Stimulated activated CD4-positive, alpha-beta T cell treated with anti-CD3 and anti-CD28 coated beads, Interleukin-15, amount 100 ng/mL, for 1 hour (primary cell): ENCODE data around the gene ADCY7.

Experiments
- DNase-seq, 2 donors: peaks; one replicate each; pipeline ENCODE4 v3.0.0-alpha.2; 2020; ENCODE audit warnings: low read depth in 1 of 2, low spot score in 1 of 2

The ADCY7 gene

DNA sequence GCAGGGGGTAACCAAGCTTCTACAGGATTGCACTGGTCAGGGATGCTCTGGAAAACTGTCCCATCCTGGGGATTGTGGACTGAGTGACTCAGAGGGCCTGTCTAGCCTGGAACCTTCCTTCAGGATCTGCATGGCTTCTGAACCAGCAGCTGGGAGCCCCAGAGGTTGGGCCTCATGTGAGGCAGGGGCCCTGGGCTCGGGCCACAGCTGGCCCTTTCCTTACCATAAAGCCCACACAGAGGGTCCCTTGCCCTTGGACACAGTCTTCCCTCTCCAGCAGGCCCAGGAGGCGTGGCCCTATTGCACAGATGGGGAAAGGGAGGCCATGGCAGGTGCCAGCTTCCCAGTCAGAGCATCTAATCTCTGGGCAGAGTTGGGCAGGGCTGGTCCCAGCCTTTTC, 30.5 kb downstream of the ADCY7 start:
- no peak for DNase-seq

DNA sequence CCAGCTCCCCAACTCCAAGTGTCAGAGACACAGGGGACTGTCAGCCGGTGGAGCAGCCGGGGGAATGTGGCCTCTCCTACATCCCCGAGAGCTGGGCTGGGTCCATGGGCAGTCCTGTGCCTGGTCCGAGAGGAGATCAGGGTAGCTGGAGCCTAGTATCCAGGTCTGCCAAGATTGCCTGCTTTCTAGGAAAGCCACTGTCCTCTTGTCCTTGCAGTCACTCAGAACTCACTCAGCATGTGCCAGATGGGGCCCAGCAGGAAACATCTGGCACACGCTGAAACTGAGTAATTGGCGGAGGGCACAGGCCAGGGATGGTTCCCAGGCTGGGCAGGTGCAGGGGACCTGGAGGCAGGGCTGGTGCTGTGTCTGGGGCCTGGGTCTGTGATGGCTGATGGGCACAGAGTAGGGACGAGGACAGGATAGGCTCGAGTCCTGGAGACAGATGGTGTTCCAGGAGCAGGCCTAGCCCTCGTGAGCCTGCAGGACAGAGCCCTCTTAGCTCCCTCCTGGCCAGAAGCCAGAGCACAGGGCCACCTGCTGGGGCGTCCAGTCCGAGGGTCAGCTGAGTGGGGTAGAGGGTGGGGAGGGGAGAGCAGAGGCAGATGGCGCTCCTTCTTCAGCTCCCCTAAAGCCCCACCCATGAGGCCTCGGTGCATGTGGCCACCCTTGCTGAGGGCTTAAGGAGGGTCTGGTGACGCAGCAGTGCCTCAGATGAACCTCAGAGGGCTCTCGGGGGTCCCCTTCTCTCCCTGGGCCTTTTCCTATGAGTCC, 31.1 kb downstream of the ADCY7 start:
- DNase-seq, result no peak

DNA sequence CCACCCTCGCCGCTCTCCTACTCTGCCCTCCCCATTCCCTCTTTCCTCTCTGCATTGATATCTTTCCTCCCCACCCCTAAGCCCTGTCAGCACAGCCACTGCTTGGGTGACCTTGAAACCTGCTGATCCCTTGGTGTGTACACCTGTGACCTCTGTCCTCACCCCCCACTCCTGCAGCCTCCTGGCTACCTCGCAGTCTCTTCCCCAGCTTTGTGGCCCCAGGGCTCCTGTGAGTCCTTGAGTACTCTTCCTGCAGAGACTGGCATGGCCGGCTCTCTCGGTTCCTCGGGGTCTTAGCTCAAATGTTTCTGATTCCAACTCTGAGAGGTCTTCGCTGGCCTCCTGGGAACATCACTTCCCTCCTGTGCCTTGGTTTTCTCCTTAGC, 31.7 kb downstream of the ADCY7 start:
- DNase-seq, result no peak

DNA sequence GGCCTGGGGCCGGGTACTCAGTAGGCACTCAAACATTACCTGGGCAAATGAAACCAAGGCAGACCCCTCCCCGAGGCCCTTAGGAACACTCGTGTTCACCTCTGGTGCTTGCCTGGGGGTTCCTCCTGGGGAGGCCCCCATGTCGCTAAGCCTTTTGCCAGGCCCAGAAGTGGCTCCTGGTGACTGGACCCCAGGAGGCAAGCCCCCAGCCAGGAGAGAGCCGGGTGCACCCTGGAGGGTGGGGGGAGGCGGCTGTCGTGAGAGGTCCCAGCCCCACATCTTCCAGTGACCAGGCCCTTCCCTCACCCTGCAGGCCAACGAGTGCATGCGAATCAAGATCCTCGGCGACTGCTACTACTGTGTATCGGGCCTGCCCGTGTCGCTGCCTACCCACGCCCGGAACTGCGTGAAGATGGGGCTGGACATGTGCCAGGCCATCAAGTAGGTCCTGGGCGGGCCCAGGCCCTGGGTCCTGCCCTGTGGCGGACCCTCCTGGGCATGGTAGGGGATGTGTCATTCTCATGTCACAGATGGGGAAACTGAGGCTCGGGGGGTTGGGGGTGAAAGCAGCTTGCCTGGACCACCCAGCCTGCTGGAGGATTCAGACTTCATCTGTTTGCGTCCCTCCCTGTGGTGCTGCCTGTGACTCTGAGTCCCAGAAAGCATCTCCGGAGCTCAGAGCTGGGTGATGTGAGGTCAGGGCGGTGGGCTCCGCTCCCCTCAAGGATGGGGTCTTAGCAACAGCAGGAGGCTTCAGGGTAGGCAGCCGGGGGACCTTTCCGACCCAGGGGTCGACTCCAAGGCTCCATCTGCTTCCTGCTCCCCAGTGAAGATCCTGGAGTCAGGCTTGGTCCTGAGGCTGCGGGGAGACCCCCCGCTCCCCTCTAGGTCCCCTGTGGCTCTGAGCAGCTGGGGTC, 32.5 kb downstream of the ADCY7 start:
- no peak for DNase-seq

DNA sequence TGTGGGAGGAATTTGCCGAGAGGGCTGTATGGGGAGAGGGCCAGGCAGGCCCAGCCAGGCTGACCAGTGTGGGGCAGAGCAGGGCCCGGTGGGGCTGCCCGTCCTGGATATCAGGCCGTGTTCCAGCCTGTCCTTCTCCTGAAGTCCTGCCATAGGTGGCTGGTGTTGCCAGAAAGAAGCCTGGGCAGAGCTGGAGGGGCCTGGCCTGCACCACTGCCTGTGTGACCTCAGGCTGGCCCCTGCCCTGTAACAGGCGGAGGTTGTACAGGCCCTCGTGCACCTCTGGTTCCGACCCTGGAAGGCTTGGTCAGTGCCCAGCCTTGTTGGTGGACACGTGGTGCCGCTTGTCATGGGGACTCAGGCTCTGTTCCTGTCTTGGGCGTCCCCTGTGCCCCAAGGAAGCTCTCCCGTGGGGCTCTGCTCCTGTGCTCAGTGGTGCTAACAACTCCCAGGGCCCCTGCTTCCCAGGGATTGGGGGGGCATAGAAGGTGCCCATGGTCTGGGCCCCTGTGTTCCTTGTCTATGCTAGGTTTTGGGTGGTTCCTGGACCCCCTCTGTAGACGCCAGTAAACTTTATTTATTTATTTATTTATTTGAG, 33.3 kb downstream of the ADCY7 start:
- DNase-seq, result no peak

DNA sequence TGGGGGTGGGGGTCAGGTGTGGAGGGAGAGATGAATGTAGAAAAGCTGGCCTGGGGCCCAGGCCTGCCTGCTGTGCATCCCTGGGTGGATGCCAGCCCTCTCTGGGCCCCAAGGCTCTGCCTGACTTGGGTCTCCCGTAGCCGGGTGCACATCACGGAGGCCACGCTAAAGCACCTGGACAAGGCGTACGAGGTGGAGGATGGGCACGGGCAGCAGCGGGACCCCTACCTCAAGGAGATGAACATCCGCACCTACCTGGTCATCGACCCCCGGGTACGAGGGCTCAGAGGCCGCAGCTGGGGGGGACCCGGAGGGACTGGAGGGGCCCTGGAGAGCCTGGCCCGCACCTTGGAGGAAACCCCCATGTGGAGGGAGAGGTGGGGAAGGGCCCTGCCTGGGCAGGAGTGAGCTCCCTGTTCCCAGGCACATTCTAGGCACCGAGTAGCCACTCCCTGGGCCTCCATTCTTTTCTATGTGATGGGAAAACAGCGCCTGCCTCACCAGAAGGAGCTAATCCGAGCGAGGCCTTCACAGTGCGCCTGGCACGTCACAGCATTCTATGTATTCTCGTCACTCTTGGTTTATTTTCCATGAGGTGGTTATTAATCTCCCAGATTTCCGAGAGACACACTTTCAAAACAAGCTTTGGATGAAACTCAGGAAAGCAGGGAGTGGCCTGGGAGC, 34.7 kb downstream of the ADCY7 start:
- no peak for DNase-seq

DNA sequence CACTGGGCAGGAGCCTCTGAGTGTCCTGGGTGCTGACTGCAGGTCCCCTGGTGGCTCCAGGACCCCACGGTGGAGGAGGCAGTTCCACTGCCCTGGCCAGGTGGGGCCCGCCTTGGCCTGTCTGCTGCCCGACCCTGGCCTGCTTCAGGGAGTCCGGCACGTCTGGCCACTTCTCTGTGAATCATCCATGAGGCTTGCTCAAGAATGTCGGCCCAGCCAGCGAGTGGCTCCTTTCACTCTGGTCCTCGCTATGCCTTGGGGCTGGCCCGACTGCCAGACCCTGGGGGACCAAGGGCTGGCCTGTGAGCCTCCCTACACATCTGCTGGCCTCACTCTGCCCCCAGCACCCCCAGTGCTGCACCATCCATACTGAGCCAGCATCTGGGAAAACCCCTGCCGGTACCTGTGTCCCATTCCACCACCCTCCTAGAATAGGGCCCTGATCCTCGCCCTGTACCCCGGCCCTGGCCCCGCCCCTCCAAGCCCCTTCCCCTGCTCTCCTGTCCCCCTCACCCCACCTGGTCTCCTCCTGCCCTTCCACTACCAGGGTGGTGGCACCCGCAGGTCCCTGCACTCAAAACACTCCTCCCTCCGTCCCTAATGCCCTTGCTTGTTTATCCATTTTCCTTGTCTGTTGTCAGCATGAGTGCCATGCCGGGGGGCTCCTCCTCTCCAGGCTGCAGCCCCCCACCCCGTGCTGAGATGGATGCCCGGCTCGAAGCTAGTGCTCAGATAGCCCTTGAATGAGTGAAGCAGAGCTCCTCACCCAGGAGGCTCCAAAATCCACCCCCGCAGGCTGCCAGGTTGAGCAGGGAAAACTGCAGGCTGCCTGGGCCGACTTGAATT, 35.5 kb downstream of the ADCY7 start:
- DNase-seq, result no peak

DNA sequence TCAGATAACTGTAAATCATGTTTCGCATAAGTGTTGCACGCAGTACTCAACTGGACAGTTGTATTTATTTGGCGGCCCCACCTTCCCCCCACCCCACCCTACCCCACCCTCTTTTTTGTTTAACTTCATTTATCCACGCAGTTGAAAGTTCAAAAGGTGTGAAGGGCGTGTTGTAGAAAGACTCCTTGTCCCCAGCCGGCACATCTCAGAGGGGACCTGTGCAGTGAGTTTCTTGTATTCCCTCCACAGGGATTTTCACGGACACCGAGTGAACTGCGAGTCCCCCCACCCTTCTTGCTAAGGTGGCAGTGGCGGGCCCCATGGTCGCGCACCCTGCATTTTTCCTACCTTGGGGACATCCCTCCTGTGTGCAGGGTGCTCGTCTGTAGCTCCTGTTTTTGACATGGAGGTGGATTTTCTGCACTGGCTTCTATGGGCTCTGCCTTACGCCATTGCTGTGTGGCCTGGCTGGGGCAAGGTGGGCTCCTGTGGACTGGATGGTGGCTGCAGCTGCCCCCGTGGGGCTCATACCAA, 36.2 kb downstream of the ADCY7 start:
- DNase-seq, result no peak

DNA sequence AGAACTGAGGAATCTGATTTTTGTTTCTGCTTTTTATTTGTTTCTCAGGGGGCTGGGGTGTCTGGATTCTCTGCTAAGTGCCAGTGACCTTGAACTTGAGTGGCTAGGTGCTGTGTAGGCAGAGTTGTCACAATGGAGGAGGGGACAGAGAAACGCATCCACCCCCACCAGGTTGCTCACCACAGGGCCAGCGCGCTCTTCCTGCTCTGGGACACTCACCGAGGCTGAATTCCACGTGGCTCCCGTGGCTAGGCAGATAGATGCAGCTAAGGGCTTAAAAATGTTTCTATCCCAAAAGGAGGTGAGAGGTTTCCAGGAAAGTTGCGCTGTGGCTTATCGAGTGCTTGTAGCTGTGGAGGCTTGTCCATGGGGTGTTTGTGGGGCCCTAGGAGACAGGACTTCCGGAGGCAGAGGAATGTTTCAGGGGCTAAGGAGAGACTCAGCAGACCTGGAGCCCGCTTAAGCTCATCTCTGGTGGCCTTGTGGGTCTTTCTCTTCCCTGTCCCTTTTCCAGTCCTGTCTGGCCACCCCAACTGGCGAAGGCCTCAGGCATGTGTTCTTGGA, 36.8 kb downstream of the ADCY7 start:
- DNase-seq, result no peak

DNA sequence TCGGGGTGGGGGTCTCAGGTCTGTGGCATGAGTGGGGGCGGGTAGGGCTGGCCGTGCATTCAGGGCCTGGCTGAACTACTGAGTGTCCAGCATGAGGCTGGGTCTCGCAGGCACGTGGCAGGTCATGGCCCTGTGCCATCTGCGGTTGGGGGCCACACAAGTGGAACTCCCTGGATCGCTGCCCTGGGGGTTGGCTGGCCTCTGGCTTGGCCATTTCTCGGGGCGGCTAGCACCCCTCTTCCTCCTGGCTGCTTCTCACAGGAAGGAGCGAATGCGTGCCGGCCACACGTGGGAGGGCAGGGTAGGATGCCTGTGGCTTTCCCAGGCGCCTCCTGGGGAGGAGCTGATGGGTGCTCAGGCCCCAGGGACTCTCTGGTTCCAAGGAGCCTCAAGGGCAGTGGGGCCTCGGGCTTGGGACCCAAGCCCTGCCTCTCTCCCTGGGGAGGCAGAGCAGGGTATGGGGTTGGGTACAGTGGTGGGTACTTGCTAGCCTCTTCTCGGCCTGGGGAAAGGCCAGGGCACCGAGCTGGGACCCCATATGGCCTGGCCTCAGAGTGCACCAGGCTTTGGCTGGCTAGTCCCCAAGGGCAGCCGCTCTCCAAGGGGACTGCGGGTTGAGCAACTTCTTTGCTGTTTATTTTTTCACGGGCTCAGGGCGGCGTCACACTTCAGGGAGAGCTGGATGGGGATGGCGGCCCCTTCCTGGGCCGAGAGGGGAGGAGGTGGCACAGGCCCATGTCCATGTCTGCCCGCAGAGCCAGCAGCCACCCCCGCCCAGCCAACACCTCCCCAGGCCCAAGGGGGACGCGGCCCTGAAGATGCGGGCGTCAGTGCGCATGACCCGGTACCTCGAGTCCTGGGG, 37.5 kb downstream of the ADCY7 start:
- no peak for DNase-seq

DNA sequence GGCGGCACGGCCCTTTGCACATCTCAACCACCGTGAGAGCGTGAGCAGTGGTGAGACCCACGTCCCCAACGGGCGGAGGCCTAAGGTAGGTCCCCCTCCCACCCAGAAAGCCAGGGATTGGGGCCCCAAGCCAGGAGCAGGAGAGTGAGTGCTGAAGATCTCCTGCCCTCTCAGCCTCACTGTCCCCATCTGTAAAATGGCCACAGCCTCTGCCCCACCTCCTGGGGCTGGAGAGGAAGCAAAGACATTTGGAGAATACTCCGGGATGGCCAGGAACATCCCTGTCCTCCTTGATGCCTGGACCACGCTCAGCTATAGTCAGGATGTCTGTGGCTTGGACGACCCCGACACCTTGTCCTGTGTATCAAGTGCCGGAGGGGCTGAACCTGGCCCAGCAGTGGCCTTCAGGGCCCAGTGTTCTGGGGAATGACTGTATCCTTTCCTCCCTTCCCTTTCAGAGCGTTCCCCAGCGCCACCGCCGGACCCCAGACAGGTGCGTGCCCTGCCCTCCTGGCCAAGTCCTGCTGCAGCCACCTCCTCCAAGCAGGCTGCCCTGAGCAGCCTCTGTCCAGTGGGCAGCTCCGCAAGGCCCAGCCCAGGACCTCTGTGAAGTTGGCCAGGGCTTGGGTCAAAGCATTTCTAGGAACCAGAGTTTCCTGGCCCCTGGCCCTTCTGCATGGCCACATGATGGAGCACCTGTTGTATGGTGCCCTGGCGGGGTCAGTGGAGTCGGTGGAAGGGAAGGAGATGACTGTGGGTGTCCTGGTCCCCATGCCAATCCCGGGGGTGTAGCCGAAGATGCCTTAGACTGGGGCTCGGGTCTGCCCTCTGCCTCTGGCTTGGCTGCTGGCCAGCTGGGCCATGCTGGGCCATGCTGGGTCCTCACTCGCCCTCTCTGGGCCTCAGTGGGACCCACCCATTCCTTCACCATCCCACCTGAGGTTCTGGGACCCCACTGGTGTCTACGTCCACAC, 38.4 kb downstream of the ADCY7 start:
- no peak for DNase-seq

DNA sequence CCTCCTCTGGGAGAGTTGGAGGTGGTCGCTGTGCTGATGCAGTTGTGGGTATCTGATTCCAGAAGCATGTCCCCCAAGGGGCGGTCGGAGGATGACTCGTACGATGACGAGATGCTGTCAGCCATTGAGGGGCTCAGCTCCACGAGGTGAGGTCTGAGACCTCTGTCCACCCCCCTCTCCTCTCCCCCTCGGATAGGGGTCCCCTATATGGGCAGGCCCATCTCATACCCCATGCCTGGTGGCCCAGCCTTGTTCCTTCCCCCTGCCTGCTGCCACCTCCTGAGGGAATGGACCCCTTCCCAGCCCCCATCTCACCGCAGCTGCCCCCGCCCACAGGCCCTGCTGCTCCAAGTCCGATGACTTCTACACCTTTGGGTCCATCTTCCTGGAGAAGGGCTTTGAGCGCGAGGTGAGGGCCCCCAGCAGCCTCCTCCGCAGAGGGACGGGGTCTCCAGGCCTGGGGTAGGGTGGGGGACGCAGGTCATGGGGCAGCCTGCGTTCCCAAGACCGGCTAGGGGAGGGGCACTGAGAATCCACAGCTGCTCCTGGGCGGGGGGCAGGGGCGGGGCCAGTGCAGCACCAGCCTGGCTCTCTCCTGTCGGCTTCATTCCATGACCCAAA, 39.2 kb downstream of the ADCY7 start:
- no peak for DNase-seq

DNA sequence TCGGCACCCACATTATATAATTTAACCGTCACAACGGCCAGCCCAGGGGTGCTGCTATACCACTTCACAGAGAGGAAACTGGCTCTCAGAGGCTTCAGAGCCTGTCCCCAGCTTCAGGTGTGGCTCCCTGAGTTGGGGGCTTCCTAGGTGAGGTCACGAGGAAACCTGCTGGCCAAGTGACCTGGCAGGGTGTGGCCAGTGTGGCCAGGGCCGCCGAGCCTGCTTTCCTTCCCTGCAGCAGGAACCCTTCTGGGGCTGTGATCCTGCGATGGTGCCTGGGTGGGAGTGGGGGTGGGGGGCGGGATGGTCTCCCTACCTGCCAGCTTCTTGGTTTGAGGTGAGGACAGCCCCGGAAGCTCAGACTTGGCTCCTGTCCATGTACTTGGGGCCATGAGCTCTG, 39.9 kb downstream of the ADCY7 start:
- DNase-seq, result no peak

DNA sequence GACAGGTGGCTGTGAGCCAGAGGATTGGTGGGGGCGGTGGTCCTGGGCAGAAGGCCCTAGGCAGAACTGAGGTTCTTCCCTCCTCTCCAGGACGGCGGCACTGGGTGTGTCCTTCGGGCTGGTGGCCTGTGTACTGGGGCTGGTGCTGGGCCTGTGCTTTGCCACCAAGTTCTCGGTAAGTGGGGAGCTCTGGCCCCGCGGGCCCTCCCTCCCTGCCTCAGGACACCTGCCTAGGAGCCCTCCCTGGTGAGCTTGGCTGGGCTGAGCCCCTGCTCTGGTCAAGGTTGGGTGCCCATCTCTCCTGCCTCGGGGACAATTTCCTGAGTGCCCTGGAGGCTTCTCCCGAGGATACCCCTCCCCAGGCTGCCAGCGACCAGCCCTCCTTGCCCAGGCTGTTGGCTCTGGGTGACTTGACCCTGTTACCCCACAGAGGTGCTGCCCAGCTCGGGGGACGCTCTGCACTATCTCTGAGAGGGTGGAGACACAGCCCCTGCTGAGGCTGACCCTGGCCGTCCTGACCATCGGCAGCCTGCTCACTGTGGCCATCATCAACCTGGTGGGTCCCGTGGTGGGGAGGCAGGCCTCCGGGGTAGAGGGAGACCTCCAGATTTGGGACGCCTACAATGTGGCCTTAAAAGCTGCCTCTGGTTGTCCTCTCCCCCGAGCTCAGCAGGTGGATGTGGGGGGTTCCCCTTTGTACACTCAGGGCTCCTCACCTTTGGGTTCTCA, 42.0 kb downstream of the ADCY7 start:
- no peak for DNase-seq

DNA sequence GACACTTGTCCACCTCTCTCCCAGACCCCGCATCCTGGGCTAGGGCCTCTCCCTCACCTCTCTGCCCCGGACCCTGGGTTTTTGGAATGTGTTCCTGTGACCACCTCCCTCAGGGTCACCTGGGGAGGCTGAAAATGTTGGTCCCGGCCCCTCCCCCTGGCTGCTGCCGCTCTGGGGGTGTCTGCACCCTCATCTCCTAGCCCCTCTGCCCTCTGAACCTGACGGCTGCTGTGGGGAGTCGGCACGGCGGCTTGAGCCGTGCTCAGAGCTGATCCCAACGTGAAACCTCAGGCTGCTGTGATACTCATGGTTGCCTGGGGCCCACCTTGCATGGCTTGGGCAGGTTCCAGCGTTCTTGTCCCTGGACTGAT, 42.8 kb downstream of the ADCY7 start:
- DNase-seq, result no peak

DNA sequence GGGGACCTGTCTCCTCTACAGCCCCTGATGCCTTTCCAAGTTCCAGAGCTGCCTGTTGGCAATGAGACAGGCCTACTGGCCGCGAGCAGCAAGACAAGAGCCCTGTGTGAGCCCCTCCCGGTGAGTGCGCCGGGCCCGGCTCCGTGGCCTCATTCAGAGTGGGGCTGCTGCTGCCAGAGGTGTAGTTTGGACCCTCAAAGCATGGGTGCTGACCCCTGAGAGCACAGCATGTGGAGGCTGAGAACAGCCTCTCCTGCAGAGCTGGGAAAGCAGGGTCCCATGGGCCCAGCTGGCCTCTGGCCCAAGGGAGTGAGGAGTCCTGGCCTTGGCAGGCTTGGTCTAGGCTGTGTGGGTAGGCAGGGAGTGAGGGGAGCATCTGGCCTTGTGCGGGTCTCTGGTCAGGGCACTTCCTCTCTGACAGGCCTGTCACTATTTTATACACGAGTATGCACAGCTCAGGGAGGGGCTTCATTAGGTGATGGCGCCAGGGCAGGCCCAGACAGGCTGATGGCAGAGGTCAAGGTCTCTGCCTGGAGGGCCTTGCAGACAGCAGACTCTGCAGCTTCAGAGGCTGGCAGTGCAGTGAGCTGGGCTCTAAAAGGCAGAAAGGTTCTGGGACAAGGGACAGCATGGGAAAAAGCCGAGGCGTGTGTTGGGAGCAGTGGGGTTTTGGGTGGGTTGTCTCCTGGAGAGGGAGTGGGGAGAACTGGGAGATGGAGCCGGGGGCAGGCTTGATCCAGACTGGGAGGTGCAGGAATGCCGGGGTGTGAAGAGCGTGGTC, 43.4 kb downstream of the ADCY7 start:
- no peak for DNase-seq
